IMR-90 (cell line): ENCODE results near the gene AK1. TPM values are rescaled to one million over a fixed set of nuclear protein-coding genes. Genes with fewer than 3 reads are reported as not detected.

Experiments
- ATAC-seq: fragments of 200-7000 bp; cut with Tn5 transposase; 2 replicates; pipeline ENCODE4 v1.9.1; 2020; ENCODE audit warnings: low read depth, mild to moderate bottlenecking, moderate library complexity
- BruUV-seq: library from RNA; stranded (reverse); fragments of 400-500 nt; replicated peaks from 2 replicates; lab custom pipeline; 2021; lab: Mats Ljungman, UMichigan
- CTCF ChIA-PET: fragments of 300-600 bp; formaldehyde crosslinking; extraction: SDS; loops from one replicate; lab custom pipeline; 2021; ENCODE audit warnings: antibody characterized with exemption; lab: Yijun Ruan, JAX
- POLR2A ChIA-PET: fragments of 300-600 bp; sonication (Branson Sonifier 250); formaldehyde crosslinking; loops from one replicate; lab custom pipeline; 2022; ENCODE audit warnings: antibody characterized with exemption; ENCODE audit not compliant: unreplicated experiment; lab: Charles Lee
- DNase-seq: peaks from one replicate; pipeline ENCODE4 v3.0.0; 2013
- H2AFZ ChIP-seq: replicated peaks from 2 replicates; pipeline ENCODE3; 2013; ENCODE audit warnings: low read length, mild to moderate bottlenecking; ENCODE audit not compliant: poor library complexity
- H2AK5ac ChIP-seq: 2 replicates; pipeline ENCODE4 v1.6.1; 2013; ENCODE audit warnings: low read depth, low read length, inconsistent platforms
- H2AK9ac ChIP-seq: replicated peaks from 2 replicates; pipeline ENCODE3; 2013; ENCODE audit warnings: mild to moderate bottlenecking, low read depth, low read length, moderate library complexity; ENCODE audit not compliant: poor library complexity
- H2BK120ac ChIP-seq: 2 replicates; pipeline ENCODE4 v1.6.1; 2013; ENCODE audit warnings: low read depth, low read length, inconsistent platforms
- H2BK15ac ChIP-seq: 3 replicates; pipeline ENCODE4 v1.6.1; 2013; ENCODE audit warnings: low read depth, low read length, inconsistent platforms
- H2BK20ac ChIP-seq: 2 replicates; pipeline ENCODE4 v1.6.1; 2013; ENCODE audit warnings: low read depth, mild to moderate bottlenecking, inconsistent platforms, low read length, moderate library complexity
- H2BK5ac ChIP-seq: 2 replicates; pipeline ENCODE4 v1.6.1; 2013; ENCODE audit warnings: mild to moderate bottlenecking, low read depth, low read length, inconsistent platforms; ENCODE audit not compliant: poor library complexity, severe bottlenecking
- H3K14ac ChIP-seq: replicated peaks from 2 replicates; pipeline ENCODE4 v1.6.1; 2013; ENCODE audit warnings: low read depth, low read length, inconsistent platforms
- H3K18ac ChIP-seq: 2 replicates; pipeline ENCODE4 v1.6.1; 2013; ENCODE audit warnings: low read depth, low read length, control low read depth
- H3K23ac ChIP-seq: 2 replicates; pipeline ENCODE4 v1.6.1; 2013; ENCODE audit warnings: low read depth, low read length, inconsistent platforms
- H3K27ac ChIP-seq: 2 replicates; pipeline ENCODE4 v1.5.1; 2013; ENCODE audit warnings: mild to moderate bottlenecking, control low read depth, low read length; ENCODE audit not compliant: insufficient read depth
- H3K27me3 ChIP-seq: 2 replicates; pipeline ENCODE4 v1.6.1; 2013; ENCODE audit warnings: low read length; ENCODE audit not compliant: control insufficient read depth, insufficient read depth
- H3K36me3 ChIP-seq: 2 replicates; pipeline ENCODE4 v1.6.1; 2013; ENCODE audit warnings: low read length, mixed read lengths; ENCODE audit not compliant: control insufficient read depth, insufficient read depth
- H3K4ac ChIP-seq: 2 replicates; pipeline ENCODE4 v1.6.1; 2013; ENCODE audit warnings: low read depth, low read length, inconsistent platforms
- H3K4me1 ChIP-seq: 2 replicates; pipeline ENCODE4 v1.6.1; 2013; ENCODE audit warnings: low read length, mixed read lengths; ENCODE audit not compliant: control insufficient read depth, insufficient read depth
- H3K4me2 ChIP-seq: 2 replicates; pipeline ENCODE4 v1.6.1; 2013; ENCODE audit warnings: low read depth, mild to moderate bottlenecking, control low read depth, low read length, moderate library complexity
- H3K4me3 ChIP-seq: 2 replicates; pipeline ENCODE4 v1.5.1; 2013; ENCODE audit warnings: low read depth, mild to moderate bottlenecking, control low read depth, low read length, moderate library complexity; ENCODE audit not compliant: insufficient read depth
- H3K56ac ChIP-seq: 2 replicates; pipeline ENCODE4 v1.6.1; 2013; ENCODE audit warnings: low read length, inconsistent platforms; ENCODE audit not compliant: insufficient read depth; ENCODE audit errors: extremely low read depth
- H3K79me1 ChIP-seq, 2 experiments: 2 replicates each; pipeline ENCODE4 v1.6.1; 2013; ENCODE audit warnings: low read length in 2 of 2, inconsistent platforms in 1 of 2, low read depth in 1 of 2
- H3K9ac ChIP-seq: 2 replicates; pipeline ENCODE4 v1.6.1; 2013; ENCODE audit warnings: low read depth, low read length, control low read depth
- H3K9me1 ChIP-seq: 2 replicates; pipeline ENCODE4 v1.6.1; 2013; ENCODE audit warnings: low read length, inconsistent platforms; ENCODE audit not compliant: insufficient read depth
- H3K9me3 ChIP-seq: 2 replicates; pipeline ENCODE4 v1.6.1; 2013; ENCODE audit warnings: low read length; ENCODE audit not compliant: control insufficient read depth, insufficient read depth
- H4K20me1 ChIP-seq: 2 replicates; pipeline ENCODE4 v1.6.1; 2013; ENCODE audit warnings: low read length, inconsistent platforms; ENCODE audit not compliant: insufficient read depth
- H4K5ac ChIP-seq: 2 replicates; pipeline ENCODE4 v1.6.1; 2013; ENCODE audit warnings: mild to moderate bottlenecking, low read depth, low read length, control low read depth
- H4K8ac ChIP-seq, 2 experiments: 2 replicates each; pipeline ENCODE4 v1.6.1; 2013; ENCODE audit warnings: low read depth in 2 of 2, low read length in 2 of 2, control low read depth in 1 of 2, inconsistent platforms in 1 of 2
- H4K91ac ChIP-seq: 2 replicates; pipeline ENCODE4 v1.6.1; 2013; ENCODE audit warnings: low read depth, low read length, inconsistent platforms; ENCODE audit not compliant: insufficient read depth
- BHLHE40 ChIP-seq: fragments of 150-350 bp; IDR thresholded peaks from 2 replicates; pipeline ENCODE4 v1.6.1; 2016; ENCODE audit warnings: mild to moderate bottlenecking, low read depth, low read length
- CEBPB ChIP-seq: IDR thresholded peaks from 2 replicates; pipeline ENCODE4 v1.6.1; 2012; ENCODE audit warnings: low read depth, low read length, improper control_type of control experiment
- MAFK ChIP-seq: IDR thresholded peaks from 2 replicates; pipeline ENCODE4 v1.6.1; 2012; ENCODE audit warnings: low read depth, low read length, improper control_type of control experiment
- MAZ ChIP-seq: IDR thresholded peaks from 2 replicates; pipeline ENCODE4 v1.6.1; 2012; ENCODE audit warnings: low read depth, mild to moderate bottlenecking, low read length, improper control_type of control experiment, moderate library complexity, borderline replicate concordance
- NFE2L2 ChIP-seq: fragments of 150-350 bp; IDR thresholded peaks from 2 replicates; pipeline ENCODE4 v1.6.1; 2016; ENCODE audit warnings: low read depth, mild to moderate bottlenecking, low read length
- RAD21 ChIP-seq: IDR thresholded peaks from 2 replicates; pipeline ENCODE4 v1.6.1; 2012; ENCODE audit warnings: low read length, improper control_type of control experiment
- RCOR1 ChIP-seq: IDR thresholded peaks from 2 replicates; pipeline ENCODE4 v1.6.1; 2012; ENCODE audit warnings: mild to moderate bottlenecking, low read length, improper control_type of control experiment; ENCODE audit not compliant: insufficient replicate concordance
- RFX5 ChIP-seq: IDR thresholded peaks from 2 replicates; pipeline ENCODE4 v1.8.0; 2012; ENCODE audit warnings: low read depth, mild to moderate bottlenecking, low read length, moderate library complexity
- SMC3 ChIP-seq: fragments of 150-350 bp; IDR thresholded peaks from 2 replicates; pipeline ENCODE4 v1.6.1; 2016; ENCODE audit warnings: low read depth, mild to moderate bottlenecking, antibody characterized with exemption, low read length, moderate library complexity
- WGBS, 2 experiments: methylation state at CpG; one replicate each; pipeline versions ENCODE4 v1.1.5 to v1.1.7; 2013; ENCODE audit warnings: missing lambda C conversion rate in 2 of 2; ENCODE audit not compliant: insufficient read length in 1 of 2; ENCODE audit errors: extremely low coverage in 2 of 2; 5-methylcytosine and 5-hydroxymethylcytosine counted together
- dilution Hi-C: fragments of 300-500 bp; cut with HindIII; formaldehyde crosslinking; loops from one replicate; pipeline ENCODE4 v1.14.3; 2018; ENCODE audit warnings: low sequenced_read_pairs; ENCODE audit not compliant: unreplicated experiment
- in situ Hi-C: fragments of 300-500 bp; cut with MboI; formaldehyde crosslinking; loops from 3 replicates; pipeline ENCODE4 v1.14.3; 2019; ENCODE audit warnings: low sequenced_read_pairs, inconsistent platforms, mixed read lengths
- intact Hi-C: fragments of 100-400 bp; cut with micrococcal nuclease; formaldehyde crosslinking; loops from 2 replicates; pipeline ENCODE4 v1.10.0; 2022
- polyA plus RNA-seq, 3 experiments: library from polyadenylated mRNA; depleted of rRNA; stranded (reverse); fragments of >200 nt; gene quantifications; 2 replicates each; pipeline ENCODE4 v1.2.3, GENCODE V29; 2012; ENCODE audit warnings: low replicate concordance in 1 of 3
- total RNA-seq: library from RNA; depleted of rRNA; stranded (reverse); fragments of >200 nt; gene quantifications from 2 replicates; pipeline ENCODE4 v1.2.3, GENCODE V29; 2012
- TF ChIP-seq, protein P1 (sequence below): conservative IDR thresholded peaks from 2 replicates; pipeline ENCODE4 v1.5.1; 2012; ENCODE audit warnings: mild to moderate bottlenecking, low read depth, low read length, improper control_type of control experiment

The AK1 gene
- total and polyA plus RNA-seq, 2 of the 4 experiments (the other 2 are of a cell fraction) = 44.8 to 119 TPM

DNA sequence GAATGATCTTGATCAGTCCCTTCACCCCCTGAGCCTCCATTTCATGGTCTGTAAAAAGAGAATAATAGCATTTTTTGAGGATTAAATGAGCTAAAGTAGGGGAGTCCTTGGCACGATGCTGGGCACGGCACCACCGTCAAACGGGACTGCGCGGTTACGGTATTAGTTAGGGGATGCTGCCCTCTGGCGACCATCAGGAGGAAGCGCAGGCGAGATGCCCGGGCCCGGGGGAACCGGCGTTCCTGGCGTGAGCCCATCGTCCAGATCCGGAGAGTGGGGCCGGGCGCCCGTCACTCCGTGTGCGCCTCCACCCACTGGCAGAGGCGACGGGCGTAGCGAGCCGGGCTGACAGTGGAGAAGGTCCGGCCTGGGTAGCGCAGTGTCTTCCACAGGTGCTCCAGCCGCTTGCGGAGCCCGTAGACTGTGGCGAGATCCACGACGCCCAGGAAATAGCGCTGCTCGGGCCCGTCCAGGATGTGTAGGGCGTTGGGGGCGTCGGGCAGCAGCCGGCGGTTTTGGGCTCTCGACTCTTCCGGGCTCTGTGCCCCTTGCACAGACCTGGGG, 44.2 kb upstream of the AK1 start:
- H3K27ac ChIP-seq = no peak overlapping the region

More for the DNA sequence above, 44.2 kb upstream of the AK1 start:
- ATAC-seq = peak; percentile 8; the same call in 1 of the 2 replicates
- H2BK20ac ChIP-seq = peak overlapping the region; percentile 22; the same call in 1 of the 2 replicates
- no peak overlapping the region for H3K14ac ChIP-seq
- H2BK5ac ChIP-seq = no peak overlapping the region
- no peak overlapping the region for H3K23ac ChIP-seq
- no peak overlapping the region for H3K56ac ChIP-seq
- H2BK120ac ChIP-seq = peak overlapping the region; percentile 47; the same call in 1 of the 2 replicates
- H3K4me2 ChIP-seq = peak overlapping the region; percentile 53
- WGBS, 2 experiments = 3% methylated on average over 21 of the region's 45 CpGs; no CpG with 5 or more reads in 1 of the 2 experiments
- DNase-seq = no peak
- H4K20me1 ChIP-seq = peaks cover 6% of the 10 kb centered on the region
- dilution Hi-C loops (no loop called here), intact Hi-C loops (loop anchor here (1.0 to 10.0 kb wide), 4 partner anchors 186 to 717 kb away; partner anchors contain the start of gene TOR2A), in situ Hi-C loops (loop anchor here (5.0 kb wide), 1 partner anchor 334 kb away; no protein-coding TSS in a partner anchor)
- H2AK5ac ChIP-seq = peak overlapping the region; percentile 72
- peak overlapping the region; percentile 93 for H2AFZ ChIP-seq
- H3K4me3 ChIP-seq = no peak overlapping the region
- BruUV-seq = no TSS peak
- H4K91ac ChIP-seq = no peak overlapping the region
- no peak overlapping the region for H4K5ac ChIP-seq
- H3K36me3 ChIP-seq = no peaks in the 10 kb centered on the region
- TF ChIP-seq RCOR1 (no peak), SMC3 (peak; percentile 74), RAD21 (peak; percentile 95), MAZ (peak; percentile 11; the same call in 1 of the 2 replicates), NFE2L2 (no peak), BHLHE40 (no peak; the same call in 1 of the 2 replicates), CEBPB (no peak), RFX5 (no peak), MAFK (no peak)
- TF ChIP-seq, protein P1, sequence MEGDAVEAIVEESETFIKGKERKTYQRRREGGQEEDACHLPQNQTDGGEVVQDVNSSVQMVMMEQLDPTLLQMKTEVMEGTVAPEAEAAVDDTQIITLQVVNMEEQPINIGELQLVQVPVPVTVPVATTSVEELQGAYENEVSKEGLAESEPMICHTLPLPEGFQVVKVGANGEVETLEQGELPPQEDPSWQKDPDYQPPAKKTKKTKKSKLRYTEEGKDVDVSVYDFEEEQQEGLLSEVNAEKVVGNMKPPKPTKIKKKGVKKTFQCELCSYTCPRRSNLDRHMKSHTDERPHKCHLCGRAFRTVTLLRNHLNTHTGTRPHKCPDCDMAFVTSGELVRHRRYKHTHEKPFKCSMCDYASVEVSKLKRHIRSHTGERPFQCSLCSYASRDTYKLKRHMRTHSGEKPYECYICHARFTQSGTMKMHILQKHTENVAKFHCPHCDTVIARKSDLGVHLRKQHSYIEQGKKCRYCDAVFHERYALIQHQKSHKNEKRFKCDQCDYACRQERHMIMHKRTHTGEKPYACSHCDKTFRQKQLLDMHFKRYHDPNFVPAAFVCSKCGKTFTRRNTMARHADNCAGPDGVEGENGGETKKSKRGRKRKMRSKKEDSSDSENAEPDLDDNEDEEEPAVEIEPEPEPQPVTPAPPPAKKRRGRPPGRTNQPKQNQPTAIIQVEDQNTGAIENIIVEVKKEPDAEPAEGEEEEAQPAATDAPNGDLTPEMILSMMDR = peak; percentile 87
- peak overlapping the region; percentile 81 for H2AK9ac ChIP-seq
- peaks cover 19% of the 10 kb centered on the region for H3K9me1 ChIP-seq
- no peak overlapping the region; the same call in 2 of the 3 replicates for H2BK15ac ChIP-seq
- no peak overlapping the region for H3K18ac ChIP-seq
- H3K27me3 ChIP-seq = no peaks in the 10 kb centered on the region
- H3K79me1 ChIP-seq = peaks cover 0 to 12% of the 10 kb centered on the region in 2 experiments; a peak in 2 of 4 replicates
- ChIA-PET CTCF (interaction anchor here (0.8 to 1.2 kb wide), 4 partner anchors 9 to 332 kb away, joined by 3 to 4 read pairs (median 4); partner anchors contain the start of gene TOR2A), POLR2A (interaction anchor here (0.6 kb wide), 1 partner anchor 21 kb away, joined by 3 read pairs; no protein-coding TSS in a partner anchor)
- no peak overlapping the region for H3K9ac ChIP-seq
- H3K9me3 ChIP-seq = no peaks in the 10 kb centered on the region
- H4K8ac ChIP-seq = peak overlapping the region in 1 of 2 experiments; percentile 73; a peak in 2 of 4 replicates
- H3K4ac ChIP-seq = peak overlapping the region; percentile 75
- peaks cover 23% of the 10 kb centered on the region for H3K4me1 ChIP-seq
